GM18951 (cell line): ENCODE measurements around the gene MCF2L.

Experiments
- POLR2A ChIP-seq: IDR thresholded peaks from 4 replicates; pipeline ENCODE4 v1.6.1; 2011; ENCODE audit warnings: mild to moderate bottlenecking; ENCODE audit not compliant: insufficient read length, insufficient read depth; ENCODE audit errors: extremely low read depth
- in situ Hi-C: fragments of 300-500 bp; cut with MboI; formaldehyde crosslinking; loops from one replicate; pipeline ENCODE4 v1.12.0; 2022; ENCODE audit warnings: low sequenced_read_pairs, mixed read lengths, inconsistent platforms; ENCODE audit not compliant: unreplicated experiment

The MCF2L gene

DNA sequence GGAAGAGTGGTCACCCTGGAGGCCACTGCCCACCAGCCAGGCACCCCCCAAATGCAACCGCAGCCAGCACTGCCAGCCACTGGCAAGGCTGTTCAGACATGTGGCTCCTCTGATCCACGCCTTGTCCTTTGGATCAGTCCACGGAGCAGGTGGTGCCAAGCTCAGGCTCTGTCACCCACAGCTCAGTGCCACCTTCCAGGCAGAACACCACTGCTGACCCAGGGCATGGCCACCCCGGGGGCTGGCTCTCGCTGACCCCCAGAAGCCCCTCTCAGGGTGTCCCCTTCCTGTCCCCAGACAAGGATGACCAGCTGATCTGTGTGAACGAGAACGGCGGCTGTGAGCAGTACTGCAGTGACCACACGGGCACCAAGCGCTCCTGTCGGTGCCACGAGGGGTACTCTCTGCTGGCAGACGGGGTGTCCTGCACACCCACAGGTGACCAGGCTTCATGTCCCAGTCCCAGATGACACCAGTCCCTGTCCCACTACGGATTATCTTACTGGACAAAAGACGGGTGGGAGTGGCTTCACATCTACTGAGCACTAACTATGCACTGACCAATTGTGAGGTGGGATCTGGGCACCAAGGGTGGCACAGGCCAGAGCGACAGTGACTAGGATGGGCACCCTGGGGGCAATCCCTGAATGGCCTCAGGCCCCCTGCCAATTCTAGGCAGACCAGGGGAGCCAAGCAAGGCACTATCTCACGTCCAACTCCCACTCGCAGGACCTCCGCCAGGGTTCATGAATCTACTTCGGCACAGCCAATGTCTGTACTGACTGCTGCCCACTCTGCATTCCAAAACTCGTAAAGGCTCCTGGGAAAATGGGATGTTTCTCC is 146.6 kb downstream of the MCF2L start:
- in situ Hi-C loops = no loop called here

DNA sequence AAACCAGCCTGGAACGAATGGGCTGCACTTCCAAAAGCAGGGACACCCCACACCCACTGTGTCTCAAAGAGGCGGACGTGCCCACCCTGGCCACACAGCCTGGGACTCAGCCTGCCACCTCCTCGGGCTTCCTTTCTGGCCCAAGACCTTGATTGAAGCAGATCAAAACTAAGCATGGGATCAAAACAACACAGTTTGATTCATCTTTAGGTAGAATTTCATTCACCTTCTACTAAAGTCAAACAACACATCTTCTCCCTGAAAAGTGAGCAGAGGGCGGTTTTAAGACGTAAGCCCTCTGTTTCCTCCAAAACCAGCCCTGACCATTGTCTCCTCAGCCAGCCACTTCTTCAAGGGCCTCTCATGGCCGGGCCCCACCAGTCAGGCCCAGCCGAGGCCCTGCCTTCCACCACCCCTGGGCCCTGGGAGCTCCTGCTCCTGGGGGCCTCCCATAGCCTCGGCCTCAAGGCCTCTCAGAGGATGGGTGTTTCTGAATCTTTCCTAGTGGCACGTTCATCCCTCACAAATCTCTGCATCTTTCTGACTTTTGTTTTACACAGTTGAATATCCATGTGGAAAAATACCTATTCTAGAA is 147.3 kb downstream of the MCF2L start:
- TF ChIP-seq POLR2A = no peak
- in situ Hi-C loops = no loop called here

More for the DNA sequence above, 146.6 kb downstream of the MCF2L start:
- TF ChIP-seq POLR2A = no peak

DNA sequence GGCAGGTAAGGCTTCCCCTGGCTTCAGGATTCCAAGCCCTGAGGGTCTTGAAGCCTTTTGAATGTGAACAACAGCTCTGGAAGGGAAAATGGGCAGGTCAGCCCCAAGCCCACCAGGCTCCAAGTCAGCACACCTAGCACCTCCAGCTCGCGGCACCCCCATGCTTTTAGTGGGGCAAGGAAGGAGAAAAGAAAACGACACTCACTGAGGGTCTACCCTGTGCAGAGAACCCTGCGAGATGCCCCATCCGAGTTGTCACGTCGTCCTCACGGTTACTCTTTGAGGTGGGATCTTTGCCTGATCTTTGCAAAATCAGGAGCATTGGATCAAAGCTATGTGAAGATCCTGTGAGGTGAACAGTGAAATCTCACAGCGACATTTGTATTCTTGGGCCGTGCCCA is 147.9 kb downstream of the MCF2L start:
- no peak for TF ChIP-seq POLR2A
- in situ Hi-C loops = no loop called here

GRCh38 chr13:113117335-113117872 is 148.4 kb downstream of the MCF2L start:
- in situ Hi-C loops = no loop called here
- TF ChIP-seq POLR2A = no peak

- in situ Hi-C loops = no loop called here
- no peak for TF ChIP-seq POLR2A
These were observed 148.9 kb downstream of the MCF2L start for GRCh38 chr13:113117911-113118260.

DNA sequence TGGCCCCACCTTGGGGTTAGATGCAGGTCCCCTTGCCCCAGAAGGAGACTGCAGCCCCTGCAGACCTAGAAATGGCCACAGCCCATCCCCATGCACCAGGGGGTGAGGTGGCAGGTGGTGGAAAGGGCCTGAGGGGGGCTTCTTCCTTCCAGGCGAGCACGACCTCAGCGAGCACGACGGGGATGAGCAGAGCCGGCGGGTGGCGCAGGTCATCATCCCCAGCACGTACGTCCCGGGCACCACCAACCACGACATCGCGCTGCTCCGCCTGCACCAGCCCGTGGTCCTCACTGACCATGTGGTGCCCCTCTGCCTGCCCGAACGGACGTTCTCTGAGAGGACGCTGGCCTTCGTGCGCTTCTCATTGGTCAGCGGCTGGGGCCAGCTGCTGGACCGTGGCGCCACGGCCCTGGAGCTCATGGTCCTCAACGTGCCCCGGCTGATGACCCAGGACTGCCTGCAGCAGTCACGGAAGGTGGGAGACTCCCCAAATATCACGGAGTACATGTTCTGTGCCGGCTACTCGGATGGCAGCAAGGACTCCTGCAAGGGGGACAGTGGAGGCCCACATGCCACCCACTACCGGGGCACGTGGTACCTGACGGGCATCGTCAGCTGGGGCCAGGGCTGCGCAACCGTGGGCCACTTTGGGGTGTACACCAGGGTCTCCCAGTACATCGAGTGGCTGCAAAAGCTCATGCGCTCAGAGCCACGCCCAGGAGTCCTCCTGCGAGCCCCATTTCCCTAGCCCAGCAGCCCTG is 149.4 kb downstream of the MCF2L start:
- in situ Hi-C loops = no loop called here
- no peak for TF ChIP-seq POLR2A

DNA sequence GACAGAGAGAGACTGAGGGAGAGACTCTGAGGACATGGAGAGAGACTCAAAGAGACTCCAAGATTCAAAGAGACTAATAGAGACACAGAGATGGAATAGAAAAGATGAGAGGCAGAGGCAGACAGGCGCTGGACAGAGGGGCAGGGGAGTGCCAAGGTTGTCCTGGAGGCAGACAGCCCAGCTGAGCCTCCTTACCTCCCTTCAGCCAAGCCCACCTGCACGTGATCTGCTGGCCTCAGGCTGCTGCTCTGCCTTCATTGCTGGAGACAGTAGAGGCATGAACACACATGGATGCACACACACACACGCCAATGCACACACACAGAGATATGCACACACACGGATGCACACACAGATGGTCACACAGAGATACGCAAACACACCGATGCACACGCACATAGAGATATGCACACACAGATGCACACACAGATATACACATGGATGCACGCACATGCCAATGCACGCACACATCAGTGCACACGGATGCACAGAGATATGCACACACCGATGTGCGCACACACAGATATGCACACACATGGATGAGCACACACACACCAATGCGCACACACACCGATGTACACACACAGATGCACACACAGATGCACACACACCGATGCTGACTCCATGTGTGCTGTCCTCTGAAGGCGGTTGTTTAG is 150.3 kb downstream of the MCF2L start:
- TF ChIP-seq POLR2A = no peak
- in situ Hi-C loops = no loop called here

DNA sequence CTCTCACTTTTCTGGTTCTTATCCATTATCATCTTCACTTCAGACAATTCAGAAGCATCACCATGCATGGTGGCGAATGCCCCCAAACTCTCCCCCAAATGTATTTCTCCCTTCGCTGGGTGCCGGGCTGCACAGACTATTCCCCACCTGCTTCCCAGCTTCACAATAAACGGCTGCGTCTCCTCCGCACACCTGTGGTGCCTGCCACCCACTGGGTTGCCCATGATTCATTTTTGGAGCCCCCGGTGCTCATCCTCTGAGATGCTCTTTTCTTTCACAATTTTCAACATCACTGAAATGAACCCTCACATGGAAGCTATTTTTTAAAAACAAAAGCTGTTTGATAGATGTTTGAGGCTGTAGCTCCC is 150.8 kb downstream of the MCF2L start:
- in situ Hi-C loops = no loop called here
- TF ChIP-seq POLR2A = no peak

GRCh38 chr13:113120300-113121182 is 151.5 kb downstream of the MCF2L start:
- in situ Hi-C loops = no loop called here
- TF ChIP-seq POLR2A = no peak

GRCh38 chr13:113121183-113121927 is 152.3 kb downstream of the MCF2L start:
- in situ Hi-C loops = no loop called here
- no peak for TF ChIP-seq POLR2A

GRCh38 chr13:113121928-113122471 is 153.0 kb downstream of the MCF2L start:
- no peak for TF ChIP-seq POLR2A
- in situ Hi-C loops = no loop called here

DNA sequence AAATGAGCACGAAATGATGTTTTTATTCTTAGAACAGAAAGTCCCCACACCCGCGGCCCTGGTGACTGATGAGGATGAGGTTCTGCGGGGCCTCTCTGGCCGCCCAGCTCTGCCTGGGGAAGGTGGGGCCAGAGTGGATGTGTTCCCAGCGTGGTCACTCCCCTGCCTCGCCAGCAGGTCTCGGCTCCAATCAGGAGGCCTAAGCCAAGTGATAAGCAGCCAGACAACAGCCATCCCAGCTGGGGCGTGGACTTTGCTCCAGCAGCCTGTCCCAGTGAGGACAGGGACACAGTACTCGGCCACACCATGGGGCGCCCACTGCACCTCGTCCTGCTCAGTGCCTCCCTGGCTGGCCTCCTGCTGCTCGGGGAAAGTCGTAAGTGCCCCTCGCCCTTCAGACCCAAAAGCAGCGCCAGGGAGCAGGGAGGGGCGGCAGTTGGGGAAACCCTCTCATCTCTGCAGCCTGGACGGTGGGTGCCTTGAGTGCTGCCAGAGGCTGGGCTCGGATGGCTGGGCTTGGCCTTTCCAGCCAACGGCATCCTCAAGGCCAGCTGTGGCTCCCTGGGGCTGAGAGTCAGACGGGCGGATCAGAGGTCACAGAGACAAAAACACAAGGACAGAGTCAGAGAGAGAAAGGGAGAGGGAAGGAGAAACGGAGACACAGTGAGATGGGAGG is 153.7 kb downstream of the MCF2L start, which contains the start of gene F10:
F10 (plus strand) TSS at position 250 of the 676 bp plus-strand sequence; CDS start at position 307, 57 bp downstream.
- TF ChIP-seq POLR2A = no peak
- in situ Hi-C loops = no loop called here
